Hematopoietic multipotent progenitor cell treated with erythropoietin and hydrocortisone succinate and interleukin-3 and kit ligand, for 6 days (in vitro differentiated cells): ENCODE measurements around the gene KCNN3.
A peak's percentile ranks its signal among the peaks of the same experiment; 100 is the strongest.

ENCODE experiments used
- DNase-seq: peaks from one replicate; pipeline ENCODE4 v3.0.0-alpha.2; 2015

The KCNN3 gene

GRCh38 chr1:154745750-154746425 lies 124.2 kb downstream of the KCNN3 start:
- no peak for DNase-seq

DNA sequence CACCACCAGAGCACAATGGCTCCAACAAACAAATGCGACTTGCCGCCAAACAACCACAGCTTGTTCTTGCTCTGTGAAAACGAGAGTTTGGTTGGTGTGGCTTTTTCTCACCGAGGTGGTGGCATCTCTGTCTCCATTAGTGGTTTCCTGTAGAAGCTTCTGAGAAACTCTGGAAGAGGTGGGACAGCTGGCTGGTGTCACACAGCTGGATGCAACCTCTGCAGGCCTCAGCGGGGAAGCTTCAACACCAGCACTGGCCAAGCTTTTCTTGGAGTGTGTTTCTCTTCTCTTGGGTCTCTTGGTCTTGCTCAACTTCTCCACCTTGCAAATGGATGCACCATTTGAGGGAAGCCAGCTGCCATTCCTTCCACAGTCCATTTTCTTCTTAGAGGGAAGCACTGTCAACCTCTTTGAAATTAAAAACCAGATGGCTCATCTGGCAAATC lies 124.8 kb downstream of the KCNN3 start:
- no peak for DNase-seq

GRCh38 chr1:154744352-154745035 lies 125.6 kb downstream of the KCNN3 start:
- DNase-seq: no peak

GRCh38 chr1:154743526-154744036 lies 126.5 kb downstream of the KCNN3 start:
- DNase-seq: no peak

DNA sequence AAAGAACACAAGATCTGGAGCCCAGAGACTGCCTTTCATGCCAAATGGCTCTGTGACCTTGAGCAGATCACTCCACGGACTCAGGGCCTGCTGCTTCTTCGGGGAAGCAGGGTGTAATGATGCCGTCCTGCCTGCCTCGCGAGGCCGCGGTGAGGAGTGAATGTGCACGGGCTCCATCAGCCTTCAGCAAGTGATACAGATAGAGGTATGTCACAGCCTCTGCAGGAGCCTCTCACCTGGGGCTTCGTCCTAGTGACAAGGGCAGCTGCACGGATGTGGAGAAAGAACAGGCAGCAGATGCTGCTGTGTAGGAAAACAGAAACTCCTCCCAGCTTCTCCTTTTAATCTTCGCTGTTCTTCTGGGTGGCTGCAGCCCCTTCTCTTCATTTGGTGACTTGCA lies 127.5 kb downstream of the KCNN3 start:
- no peak for DNase-seq

- DNase-seq: no peak
Observed at GRCh38 chr1:154741741-154742495, 128.2 kb downstream of the KCNN3 start.

- DNase-seq: no peak
Observed at GRCh38 chr1:154741327-154741726, 128.8 kb downstream of the KCNN3 start.

- DNase-seq: no peak
Observed at GRCh38 chr1:154739654-154740053, 130.4 kb downstream of the KCNN3 start.

DNA sequence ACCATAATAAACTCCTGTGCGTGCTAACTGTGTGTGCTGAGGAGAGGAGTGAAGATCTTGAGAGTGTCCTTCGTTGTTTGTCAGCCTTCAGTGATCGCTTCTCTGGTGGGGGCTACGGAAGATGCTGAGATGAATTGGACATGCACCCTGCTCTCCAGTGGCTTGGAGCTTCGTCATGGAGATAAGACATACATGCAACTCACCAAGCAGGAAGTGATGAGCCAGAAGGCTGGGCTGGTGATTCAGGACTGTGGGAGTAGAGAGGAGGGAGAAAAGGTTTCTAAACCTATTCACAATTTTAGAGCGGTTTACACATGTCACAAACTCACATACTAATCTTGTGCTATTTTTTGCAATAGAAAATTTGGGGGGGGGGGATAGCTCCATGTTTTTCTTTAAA lies 133.2 kb downstream of the KCNN3 start:
- DNase-seq: peak; percentile 45

DNA sequence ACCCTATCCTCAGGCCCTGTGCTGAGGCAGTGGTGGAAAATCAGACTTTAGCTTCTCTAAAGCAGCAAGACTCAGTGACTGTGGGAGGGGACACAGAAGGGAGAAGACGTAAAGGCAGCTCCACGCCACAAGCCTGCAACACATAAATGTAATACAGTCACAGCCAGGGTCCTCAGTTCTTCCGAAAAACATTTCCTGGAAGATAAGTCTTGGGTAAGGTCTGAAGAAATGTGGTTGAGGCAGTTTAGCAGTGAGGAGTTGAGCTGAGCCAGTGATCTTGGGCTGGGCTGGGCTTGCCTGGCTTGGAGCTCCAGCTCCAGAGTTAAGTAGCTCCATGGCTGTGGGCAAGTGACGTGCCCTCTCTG lies 134.3 kb downstream of the KCNN3 start:
- DNase-seq: peak; percentile 34

GRCh38 chr1:154735061-154735803 lies 134.8 kb downstream of the KCNN3 start:
- DNase-seq: no peak

DNA sequence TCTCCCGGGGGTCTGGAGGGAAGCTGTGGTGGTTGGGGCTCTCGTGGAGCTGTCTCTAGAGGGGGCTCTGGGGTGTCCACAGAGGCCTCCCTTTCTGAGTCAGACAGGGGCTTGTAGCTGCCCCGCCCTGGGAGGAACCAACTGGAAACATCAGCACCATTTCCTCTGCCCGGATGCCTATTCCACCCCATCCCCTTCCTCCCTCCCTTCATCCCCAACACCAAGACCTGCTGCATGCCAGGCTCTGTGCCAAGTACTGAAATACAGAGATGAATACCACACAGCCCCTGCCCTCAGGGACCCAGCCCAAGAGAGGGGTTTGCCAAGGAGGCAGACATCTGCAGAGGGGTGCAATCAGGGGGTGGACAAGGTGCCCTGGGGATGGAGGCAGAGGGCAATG lies 136.5 kb downstream of the KCNN3 start:
- DNase-seq: no peak

- DNase-seq: no peak
Observed at GRCh38 chr1:154730986-154731489, 139.0 kb downstream of the KCNN3 start.

- DNase-seq: no peak
Observed at GRCh38 chr1:154730259-154730658, 139.8 kb downstream of the KCNN3 start.

DNA sequence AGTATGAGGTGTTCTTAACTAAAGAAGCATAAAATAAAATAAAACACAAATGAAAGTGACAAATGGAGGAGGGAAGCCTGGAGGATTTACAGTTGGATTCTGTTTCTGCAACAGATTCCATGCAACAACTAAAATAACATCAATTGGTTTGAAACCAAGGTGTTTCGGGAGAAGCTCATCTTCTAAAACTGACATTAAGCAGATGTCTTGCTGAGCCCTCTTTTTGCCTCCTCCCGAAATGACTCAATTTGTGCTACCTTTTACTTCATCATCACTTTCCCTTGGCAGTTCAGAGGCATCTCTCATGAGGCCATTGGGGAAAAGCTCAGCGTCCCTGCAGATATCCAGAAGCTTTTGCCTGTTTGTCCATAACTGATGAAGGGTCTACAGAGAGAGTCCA lies 140.5 kb downstream of the KCNN3 start:
- DNase-seq: no peak

DNA sequence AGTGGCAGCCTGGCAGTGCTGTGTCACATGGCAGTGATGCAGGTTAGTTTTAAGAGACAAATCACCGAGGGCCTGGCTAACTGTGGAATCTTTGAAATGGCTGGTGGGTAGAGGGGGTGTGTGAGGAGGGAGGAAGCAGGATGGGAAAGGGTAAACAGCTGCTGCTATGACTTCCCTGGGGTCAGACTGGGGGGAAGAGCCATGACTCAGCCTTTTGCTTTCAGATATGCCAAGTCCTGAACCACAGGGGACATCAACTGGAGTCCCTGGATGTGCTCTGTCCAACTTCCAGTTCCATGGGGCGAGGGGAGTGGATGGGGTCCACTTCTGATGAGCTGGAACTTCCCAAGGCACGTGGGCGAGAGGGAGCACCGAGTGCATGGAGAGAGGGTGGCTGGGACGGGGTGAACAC lies 141.0 kb downstream of the KCNN3 start:
- no peak for DNase-seq

- no peak for DNase-seq
Observed at GRCh38 chr1:154726896-154727753, 143.0 kb downstream of the KCNN3 start.

GRCh38 chr1:154726443-154726842 lies 143.6 kb downstream of the KCNN3 start:
- no peak for DNase-seq

DNA sequence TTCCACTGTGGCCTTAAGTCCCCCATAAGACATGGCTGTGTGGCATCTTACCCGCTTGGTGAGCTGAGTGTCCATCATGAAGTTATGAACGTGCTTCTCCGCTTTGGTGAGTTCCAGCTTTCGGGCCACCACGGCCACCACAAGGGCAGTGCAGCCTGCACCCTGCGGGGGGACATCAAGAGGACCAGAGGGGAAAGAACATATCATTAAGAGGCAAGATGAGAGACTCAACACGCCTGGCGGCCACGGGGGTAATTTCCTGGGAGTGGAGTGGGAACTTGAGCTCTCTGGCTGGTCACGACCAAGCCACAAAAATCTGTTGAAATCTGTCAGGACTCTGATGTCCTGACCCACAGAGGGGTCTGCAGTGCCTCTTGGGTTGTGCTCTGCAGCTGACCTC lies 144.2 kb downstream of the KCNN3 start:
- DNase-seq: no peak

DNA sequence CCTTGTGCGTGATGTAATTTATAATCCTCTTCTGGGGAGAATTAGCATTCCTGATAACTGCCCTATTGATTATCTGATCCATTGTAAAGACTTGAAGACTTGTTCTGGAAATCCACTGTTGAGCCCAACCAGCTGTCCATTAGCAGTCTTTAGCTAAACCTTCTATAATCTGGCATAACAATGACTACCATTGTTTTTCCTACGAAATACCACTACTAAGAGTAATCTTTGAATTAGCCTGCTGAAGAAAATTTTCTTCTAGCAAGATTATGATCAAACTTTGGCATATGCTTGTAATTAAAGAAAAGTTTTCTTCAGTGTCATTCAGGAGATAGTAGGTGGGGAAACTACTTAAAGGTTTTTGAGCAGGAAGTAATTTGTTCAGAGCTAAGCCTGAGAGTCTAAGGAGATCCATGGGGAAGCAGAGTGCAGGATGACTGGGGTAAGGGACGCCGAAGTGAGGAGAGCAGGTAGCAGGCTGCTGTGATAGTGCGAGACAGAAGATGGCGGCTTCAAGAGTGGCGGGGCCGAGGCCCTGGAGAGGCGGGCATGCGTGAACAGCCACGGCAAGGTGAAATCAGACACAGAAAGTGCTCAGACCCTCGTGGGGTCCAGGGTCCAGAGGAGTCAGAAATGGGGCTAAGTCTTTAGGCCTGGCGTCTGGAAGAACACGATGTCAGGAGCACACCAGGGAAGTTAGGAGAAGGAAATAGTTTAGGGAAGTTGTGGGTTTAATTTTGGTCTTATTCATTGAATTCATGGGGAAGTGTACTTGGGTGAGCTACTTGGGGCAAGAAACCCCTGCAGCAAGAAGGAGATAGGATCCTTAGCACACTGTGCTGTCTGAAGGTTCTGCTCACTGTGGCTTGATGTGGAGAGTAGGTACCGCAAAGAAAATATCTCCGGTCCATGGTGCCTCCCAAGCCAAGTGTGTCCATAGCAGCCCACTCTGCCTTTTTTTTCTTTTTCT lies 149.5 kb downstream of the KCNN3 start:
- DNase-seq: peak; percentile 22
